A549 (cell line): ENCODE results near the gene TSPAN18. TPM values are rescaled to one million over a fixed set of nuclear protein-coding genes. Genes with fewer than 3 reads are reported as not detected.

Experiments
- ATAC-seq, 2 experiments: fragments of 200-7000 bp in 1 of 2; fragments of >200 bp in 1 of 2; cut with Nextera tagmentation in 1 of 2; cut with Tn5 transposase in 1 of 2; 3 replicates each; pipeline versions ENCODE4 v1.8.0 to v1.9.1; 2018 to 2020; ENCODE audit warnings: mild to moderate bottlenecking in 1 of 2, moderate library complexity in 1 of 2
- CTCF ChIA-PET: fragments of 300-600 bp; sonication (Branson Sonifier 250); formaldehyde crosslinking; extraction: SDS; loops from one replicate; lab custom pipeline; 2021; ENCODE audit warnings: antibody characterized with exemption, inconsistent platforms; lab: Yijun Ruan, JAX
- POLR2A ChIA-PET: fragments of 350-600 bp; formaldehyde crosslinking; extraction: SDS; loops from one replicate; lab custom pipeline; 2021; ENCODE audit warnings: antibody characterized with exemption, inconsistent platforms; lab: Yijun Ruan, JAX
- DNase-seq, 2 experiments: peaks; one replicate each; pipeline versions ENCODE4 v3.0.0 to v3.0.0-alpha.2; 2011 to 2016; ENCODE audit warnings: low read depth in 1 of 2, low spot score in 1 of 2
- FAIRE-seq: peaks from 2 replicates; lab custom pipeline; 2011; peaks lifted over from hg19 to GRCh38; lab: Jason Lieb, UNC
- H3K27ac ChIP-seq, 2 experiments: fragments of >200 bp; sonication (Bioruptor Twin); formaldehyde crosslinking; 3 replicates each; pipeline ENCODE4 v1.5.1; 2016 to 2017
- H3K4me1 ChIP-seq: fragments of >200 bp; sonication (Bioruptor Twin); formaldehyde crosslinking; 3 replicates; pipeline ENCODE4 v1.6.1; 2016
- H3K4me2 ChIP-seq: fragments of >200 bp; sonication (Bioruptor Twin); formaldehyde crosslinking; 3 replicates; pipeline ENCODE4 v1.6.1; 2016
- H3K4me3 ChIP-seq: fragments of >200 bp; sonication (Bioruptor Twin); formaldehyde crosslinking; 3 replicates; pipeline ENCODE4 v1.5.1; 2016
- H3K9me3 ChIP-seq: fragments of >200 bp; sonication (Bioruptor Twin); formaldehyde crosslinking; 3 replicates; pipeline ENCODE4 v1.6.1; 2016
- ATOH8 ChIP-seq: fragments of 250-450 bp; sonication (Bioruptor Pico); IDR thresholded peaks from 2 replicates; pipeline ENCODE4 v1.5.0; 2020; ENCODE audit warnings: low read depth, mild to moderate bottlenecking, moderate library complexity
- BCL3 ChIP-seq: fragments of >200 bp; sonication (Bioruptor Twin); formaldehyde crosslinking; IDR thresholded peaks from 3 replicates; pipeline ENCODE4 v1.6.1; 2016
- CBX2 ChIP-seq: fragments of 200-600 bp; sonication (generic); IDR thresholded peaks from 2 replicates; pipeline ENCODE4 v1.6.1; 2016; ENCODE audit warnings: low read depth, mild to moderate bottlenecking, borderline replicate concordance
- CEBPB ChIP-seq, 2 experiments: fragments of >200 bp in 1 of 2; sonication (Bioruptor Twin) in 1 of 2; formaldehyde crosslinking in 1 of 2; IDR thresholded peaks; 2 replicates each; pipeline ENCODE4 v1.6.1; 2012 to 2016
- CHD2 ChIP-seq: fragments of 150-350 bp; IDR thresholded peaks from 2 replicates; pipeline ENCODE4 v1.6.1; 2014; ENCODE audit warnings: low read length; ENCODE audit not compliant: partially characterized antibody
- ELK1 ChIP-seq: fragments of 150-350 bp; IDR thresholded peaks from 2 replicates; pipeline ENCODE4 v1.6.1; 2014; ENCODE audit warnings: low read depth, mild to moderate bottlenecking, low read length
- EP300 ChIP-seq, 2 experiments: fragments of >200 bp; sonication (Bioruptor Twin); formaldehyde crosslinking; IDR thresholded peaks; 2 replicates in 1 of 2; 3 replicates in 1 of 2; pipeline ENCODE4 v1.6.1; 2016 to 2017
- ESRRA ChIP-seq: fragments of 150-350 bp; IDR thresholded peaks from 2 replicates; pipeline ENCODE4 v1.6.1; 2014; ENCODE audit warnings: mild to moderate bottlenecking, low read length, borderline replicate concordance
- FOXS1 ChIP-seq: fragments of 250-450 bp; sonication (Bioruptor Pico); IDR thresholded peaks from 2 replicates; pipeline ENCODE4 v1.5.0; 2020; ENCODE audit warnings: mild to moderate bottlenecking, moderate library complexity
- HES2 ChIP-seq: fragments of >200 bp; sonication (Bioruptor Twin); formaldehyde crosslinking; IDR thresholded peaks from 2 replicates; pipeline ENCODE4 v1.6.1; 2016
- HOXB13 ChIP-seq: fragments of 250-450 bp; sonication (Bioruptor Pico); IDR thresholded peaks from 2 replicates; pipeline ENCODE4 v1.5.0; 2020; ENCODE audit warnings: low read depth, mild to moderate bottlenecking, moderate library complexity
- JUN ChIP-seq, 2 experiments: fragments of >200 bp; sonication (Bioruptor Twin); formaldehyde crosslinking; IDR thresholded peaks; 2 replicates in 1 of 2; 3 replicates in 1 of 2; pipeline ENCODE4 v1.6.1; 2016 to 2017
- JUNB ChIP-seq: fragments of >200 bp; sonication (Bioruptor Twin); formaldehyde crosslinking; IDR thresholded peaks from 2 replicates; pipeline ENCODE4 v1.6.1; 2016
- MAX ChIP-seq: IDR thresholded peaks from 2 replicates; pipeline ENCODE4 v1.6.1; 2012
- MAZ ChIP-seq: fragments of 150-350 bp; IDR thresholded peaks from 2 replicates; pipeline ENCODE4 v1.6.1; 2014; ENCODE audit warnings: antibody characterized with exemption, low read depth, low read length, borderline replicate concordance
- NPAS2 ChIP-seq: fragments of 250-450 bp; sonication (Bioruptor Pico); IDR thresholded peaks from 2 replicates; pipeline ENCODE4 v1.8.0; 2022; ENCODE audit warnings: mild to moderate bottlenecking, moderate library complexity, borderline replicate concordance
- NR3C1 ChIP-seq: fragments of >200 bp; sonication (Bioruptor Twin); formaldehyde crosslinking; IDR thresholded peaks from 3 replicates; pipeline ENCODE4 v1.6.1; 2017
- POLR2A ChIP-seq: IDR thresholded peaks from 2 replicates; pipeline ENCODE4 v1.6.1; 2012; ENCODE audit warnings: mild to moderate bottlenecking, low read length
- POLR2AphosphoS2 ChIP-seq: conservative IDR thresholded peaks from 2 replicates; pipeline ENCODE4 v1.6.1; 2012; ENCODE audit warnings: low read length, improper control_type of control experiment, inconsistent platforms
- RARB ChIP-seq: fragments of 250-450 bp; sonication (Bioruptor Pico); IDR thresholded peaks from 2 replicates; pipeline ENCODE4 v1.8.0; 2021; ENCODE audit warnings: mild to moderate bottlenecking, moderate library complexity
- TP53 ChIP-seq: fragments of 250-450 bp; sonication (Bioruptor Pico); IDR thresholded peaks from 2 replicates; pipeline ENCODE4 v1.5.0; 2021; ENCODE audit warnings: mild to moderate bottlenecking, moderate library complexity
- USF2 ChIP-seq: fragments of 450-650 bp; IDR thresholded peaks from 2 replicates; pipeline ENCODE4 v1.6.1; 2014; ENCODE audit warnings: antibody characterized with exemption
- ZC3H11A ChIP-seq: fragments of 450-650 bp; IDR thresholded peaks from 2 replicates; pipeline ENCODE4 v1.6.1; 2014; ENCODE audit warnings: antibody characterized with exemption, mild to moderate bottlenecking
- ZFP36 ChIP-seq: fragments of 450-650 bp; IDR thresholded peaks from 2 replicates; pipeline ENCODE4 v1.6.1; 2014; ENCODE audit warnings: borderline replicate concordance; ENCODE audit not compliant: partially characterized antibody
- ZNF302 ChIP-seq: fragments of 250-450 bp; sonication (Bioruptor Pico); IDR thresholded peaks from 2 replicates; pipeline ENCODE4 v1.9.0; 2021; ENCODE audit warnings: inconsistent platforms, mild to moderate bottlenecking, moderate library complexity
- ZSCAN20 ChIP-seq: fragments of 250-450 bp; sonication (Bioruptor Pico); IDR thresholded peaks from 2 replicates; pipeline ENCODE4 v1.8.0; 2022; ENCODE audit warnings: mild to moderate bottlenecking, moderate library complexity
- WGBS: methylation state at CpG from one replicate; pipeline ENCODE4 v1.1.6; 2017; ENCODE audit errors: missing lambda C conversion rate; 5-methylcytosine and 5-hydroxymethylcytosine counted together
- polyA plus RNA-seq, 4 experiments: library from polyadenylated mRNA; depleted of rRNA in 3 of 4; stranded (reverse); fragments of >200 nt; fragmentation: RNase III in 1 of 4; extraction: RNeasy Plus Mini Kit Qiagen cat#74134 plus additional on column Dnase treatment in 1 of 4; gene quantifications; 2 replicates in 3 of 4; 3 replicates in 1 of 4; pipeline ENCODE4 v1.2.3, GENCODE V29; 2011 to 2017

Gene TSPAN18
- polyA plus RNA-seq, 2 of the 4 experiments (the other 2 are of a cell fraction): 0.81 to 4.5 TPM

GRCh38 chr11:44799012-44799411 lies 72.2 kb downstream of the TSPAN18 start:
- ChIA-PET CTCF (interaction anchor here (1.0 to 3.3 kb wide), 4 partner anchors 10 to 39 kb away, joined by 3 to 17 read pairs (median 4); no protein-coding TSS in a partner anchor), POLR2A (no interaction called here)
- 50% methylated on average over 9 of the region's 10 CpGs for WGBS
- DNase-seq (no peak), ATAC-seq (no peak), FAIRE-seq (no peak)
- H3K4me3 ChIP-seq: no peak overlapping the region
- H3K9me3 ChIP-seq: no peaks in the 10 kb centered on the region
- H3K27ac ChIP-seq: no peak overlapping the region
- no peaks in the 10 kb centered on the region for H3K4me1 ChIP-seq
- no peak overlapping the region for H3K4me2 ChIP-seq
- TF ChIP-seq MAZ: no peak
- TF ChIP-seq ATOH8: no peak
- TF ChIP-seq ESRRA: no peak

- ATAC-seq: no peak
- POLR2A ChIA-PET: no interaction called here
- CTCF ChIA-PET: interaction anchor here (1.5 to 3.3 kb wide), 2 partner anchors 26 to 92 kb away, joined by 4 to 17 read pairs; no protein-coding TSS in a partner anchor
Measured at GRCh38 chr11:44802347-44802746, 75.6 kb downstream of the TSPAN18 start.

GRCh38 chr11:44803009-44803408 lies 76.2 kb downstream of the TSPAN18 start:
- Histone ChIP-seq H3K4me3 (no peak overlapping the region), H3K9me3 (no peaks in the 10 kb centered on the region), H3K4me2 (no peak overlapping the region), H3K27ac (no peak overlapping the region)
- ATAC-seq (no peak), DNase-seq (no peak), FAIRE-seq (no peak)
- CTCF ChIA-PET: interaction anchor here (1.5 kb wide), 2 partner anchors 92 kb away, joined by 3 to 4 read pairs; no protein-coding TSS in a partner anchor
- 10% methylated on average over 3 of the region's 3 CpGs for WGBS
- TF ChIP-seq EP300 (IDR thresholded peaks at IDR 0.05) (no peak), NPAS2 (CRISPR knock-in tag) (no peak), ZSCAN20 (CRISPR knock-in tag) (no peak), TP53 (CRISPR knock-in tag) (no peak), ZFP36 (no peak), CEBPB (IDR thresholded peaks at IDR 0.05) (no peak), CHD2 (no peak), MAX (no peak), HES2 (no peak), JUN (IDR thresholded peaks at IDR 0.05) (no peak), RARB (CRISPR knock-in tag) (no peak), POLR2A (no peak), FOXS1 (CRISPR knock-in tag) (no peak), BCL3 (no peak)
- TF ChIP-seq, all 56 proteins: peak for 0
- POLR2A ChIA-PET: no interaction called here
- H3K4me1 ChIP-seq: no peaks in the 10 kb centered on the region

More at GRCh38 chr11:44802347-44802746, 75.6 kb downstream of the TSPAN18 start:
- FAIRE-seq (no peak), DNase-seq (no peak)
- Histone ChIP-seq H3K4me3 (no peak overlapping the region), H3K4me2 (no peak overlapping the region), H3K4me1 (no peaks in the 10 kb centered on the region), H3K27ac (no peak overlapping the region), H3K9me3 (no peaks in the 10 kb centered on the region)
- no peak for TF ChIP-seq CEBPB (IDR thresholded peaks at IDR 0.05)
- TF ChIP-seq ZNF302 (CRISPR knock-in tag): no peak
- TF ChIP-seq POLR2AphosphoS2: no peak
- no peak for TF ChIP-seq CBX2
- TF ChIP-seq JUNB: no peak
- no peak for TF ChIP-seq ZC3H11A
- TF ChIP-seq NR3C1: no peak
- TF ChIP-seq USF2: no peak
- no peak for TF ChIP-seq ELK1
- no peak for TF ChIP-seq HOXB13 (CRISPR knock-in tag)
- TF ChIP-seq, all 56 proteins: peak for 0
